Trophoblast cell (in vitro differentiated cells and primary cell): ENCODE data around the gene CDHR1.

Source experiments
- DNase-seq, 2 donors: peaks; one replicate each; pipeline ENCODE4 v3.0.0-alpha.2; 2016
- H2AFZ ChIP-seq: 2 replicates; pipeline ENCODE4 v1.6.1; 2013; ENCODE audit warnings: low read length, moderate library complexity, mild to moderate bottlenecking; ENCODE audit not compliant: insufficient read depth, poor library complexity
- H2AK5ac ChIP-seq: 2 replicates; pipeline ENCODE4 v1.6.1; 2013; ENCODE audit warnings: mild to moderate bottlenecking, low read length
- H2BK120ac ChIP-seq: 2 replicates; pipeline ENCODE4 v1.6.1; 2013; ENCODE audit warnings: low read length, mild to moderate bottlenecking, moderate library complexity; ENCODE audit not compliant: insufficient read depth, poor library complexity
- H2BK12ac ChIP-seq: 2 replicates; pipeline ENCODE4 v1.6.1; 2013; ENCODE audit warnings: mild to moderate bottlenecking, low read length, moderate library complexity
- H2BK5ac ChIP-seq: 2 replicates; pipeline ENCODE4 v1.6.1; 2013; ENCODE audit warnings: low read length, low read depth, moderate library complexity, mild to moderate bottlenecking; ENCODE audit not compliant: poor library complexity
- H3K14ac ChIP-seq: 2 replicates; pipeline ENCODE4 v1.6.1; 2013; ENCODE audit warnings: mild to moderate bottlenecking, low read length
- H3K18ac ChIP-seq: 2 replicates; pipeline ENCODE4 v1.6.1; 2013; ENCODE audit warnings: mild to moderate bottlenecking, low read length
- H3K23ac ChIP-seq: 2 replicates; pipeline ENCODE4 v1.6.1; 2013; ENCODE audit warnings: low read length
- H3K27ac ChIP-seq: 2 replicates; pipeline ENCODE4 v1.5.1; 2013; ENCODE audit warnings: low read depth, mild to moderate bottlenecking, inconsistent platforms, low read length, moderate library complexity
- H3K27me3 ChIP-seq: 2 replicates; pipeline ENCODE4 v1.6.1; 2013; ENCODE audit warnings: inconsistent platforms, mild to moderate bottlenecking, low read length, moderate library complexity; ENCODE audit not compliant: insufficient read depth
- H3K36me3 ChIP-seq, 2 experiments: 1 replicate in 1 of 2; 2 replicates in 1 of 2; pipeline ENCODE4 v1.6.1; 2013; ENCODE audit warnings: low read length in 2 of 2, mild to moderate bottlenecking in 2 of 2, moderate library complexity in 1 of 2; ENCODE audit not compliant: insufficient read depth in 2 of 2, control insufficient read depth in 1 of 2
- H3K4ac ChIP-seq: 2 replicates; pipeline ENCODE4 v1.6.1; 2013; ENCODE audit warnings: low read depth, mild to moderate bottlenecking, low read length, moderate library complexity
- H3K4me1 ChIP-seq, 2 experiments: 1 replicate in 1 of 2; 2 replicates in 1 of 2; pipeline ENCODE4 v1.6.1; 2013; ENCODE audit warnings: low read length in 2 of 2, mild to moderate bottlenecking in 2 of 2, moderate library complexity in 1 of 2; ENCODE audit not compliant: insufficient read depth in 2 of 2, control insufficient read depth in 1 of 2
- H3K4me2 ChIP-seq: 2 replicates; pipeline ENCODE4 v1.6.1; 2013; ENCODE audit warnings: inconsistent platforms, mild to moderate bottlenecking, low read length, moderate library complexity
- H3K4me3 ChIP-seq: 2 replicates; pipeline ENCODE4 v1.5.1; 2013; ENCODE audit warnings: mild to moderate bottlenecking, low read depth, low read length, inconsistent platforms
- H3K79me1 ChIP-seq: one replicate; pipeline ENCODE4 v1.6.1; 2013; ENCODE audit warnings: low read length
- H3K79me2 ChIP-seq: 2 replicates; pipeline ENCODE4 v1.6.1; 2013; ENCODE audit warnings: low read length, mild to moderate bottlenecking; ENCODE audit not compliant: control insufficient read depth, insufficient read depth, poor library complexity
- H3K9ac ChIP-seq: 2 replicates; pipeline ENCODE4 v1.6.1; 2013; ENCODE audit warnings: mild to moderate bottlenecking, low read length
- H3K9me3 ChIP-seq: 2 replicates; pipeline ENCODE4 v1.6.1; 2013; ENCODE audit warnings: low read depth, mild to moderate bottlenecking, control low read depth, inconsistent platforms, low read length; ENCODE audit not compliant: insufficient read depth
- H4K12ac ChIP-seq: 2 replicates; pipeline ENCODE4 v1.6.1; 2013; ENCODE audit warnings: low read depth, mild to moderate bottlenecking, low read length, moderate library complexity
- H4K8ac ChIP-seq: 2 replicates; pipeline ENCODE4 v1.6.1; 2013; ENCODE audit warnings: low read depth, mild to moderate bottlenecking, low read length, moderate library complexity
- H4K91ac ChIP-seq: one replicate; pipeline ENCODE4 v1.6.1; 2013; ENCODE audit warnings: low read depth, mild to moderate bottlenecking, low read length, moderate library complexity
- WGBS: extraction: QIAGEN DNeasy Blood & Tissue Kit; methylation state at CpG from one replicate; pipeline ENCODE4 v1.1.7; 2013; ENCODE audit warnings: missing lambda C conversion rate; ENCODE audit not compliant: insufficient read length, insufficient coverage; ENCODE audit errors: extremely low coverage; 5-methylcytosine and 5-hydroxymethylcytosine counted together

CDHR1 gene

GRCh38 chr10:84226616-84227015 is 32.3 kb downstream of the CDHR1 start:
- no peak overlapping the region for H3K14ac ChIP-seq
- H4K91ac ChIP-seq, result no peak overlapping the region
- H3K9ac ChIP-seq, result no peak overlapping the region
- H2AK5ac ChIP-seq, result no peak overlapping the region
- H3K79me1 ChIP-seq, result no peaks in the 10 kb centered on the region
- no peak overlapping the region for H3K27ac ChIP-seq
- no peak for DNase-seq
- H4K12ac ChIP-seq, result no peak overlapping the region
- no peak overlapping the region for H2BK120ac ChIP-seq
- H4K8ac ChIP-seq, result no peak overlapping the region
- H3K18ac ChIP-seq, result no peak overlapping the region
- no peak overlapping the region for H3K4me2 ChIP-seq
- no peak overlapping the region for H3K4me3 ChIP-seq
- H3K27me3 ChIP-seq, result no peaks in the 10 kb centered on the region
- H3K4ac ChIP-seq, result no peak overlapping the region
- H2BK12ac ChIP-seq, result no peak overlapping the region
- no peak overlapping the region for H2AFZ ChIP-seq
- H2BK5ac ChIP-seq, result no peak overlapping the region
- H3K4me1 ChIP-seq, result no peaks in the 10 kb centered on the region
- no peaks in the 10 kb centered on the region for H3K9me3 ChIP-seq
- H3K79me2 ChIP-seq, result no peaks in the 10 kb centered on the region
- no peak overlapping the region for H3K23ac ChIP-seq
- H3K36me3 ChIP-seq, result no peaks in the 10 kb centered on the region
- no CpG with 5 or more reads among the region's 3 CpGs for WGBS

GRCh38 chr10:84227810-84228209 is 33.5 kb downstream of the CDHR1 start:
- no peak overlapping the region for H2BK5ac ChIP-seq
- no peaks in the 10 kb centered on the region for H3K4me1 ChIP-seq
- no peak overlapping the region for H2AFZ ChIP-seq
- no peak overlapping the region for H3K4me3 ChIP-seq
- H4K12ac ChIP-seq, result no peak overlapping the region
- H3K79me2 ChIP-seq, result no peaks in the 10 kb centered on the region
- no peaks in the 10 kb centered on the region for H3K79me1 ChIP-seq
- no peak overlapping the region for H3K4ac ChIP-seq
- no peak overlapping the region for H3K14ac ChIP-seq
- H3K18ac ChIP-seq, result no peak overlapping the region
- no peak overlapping the region for H2AK5ac ChIP-seq
- H2BK12ac ChIP-seq, result no peak overlapping the region
- no peak overlapping the region for H3K27ac ChIP-seq
- H4K8ac ChIP-seq, result no peak overlapping the region
- H3K9ac ChIP-seq, result no peak overlapping the region
- peaks cover 3% of the 10 kb centered on the region for H3K9me3 ChIP-seq
- no peak overlapping the region for H3K23ac ChIP-seq
- no peak for DNase-seq
- H2BK120ac ChIP-seq, result no peak overlapping the region
- H3K4me2 ChIP-seq, result no peak overlapping the region
- no CpG with 5 or more reads among the region's 4 CpGs for WGBS
- H3K36me3 ChIP-seq, result no peaks in the 10 kb centered on the region
- no peak overlapping the region for H4K91ac ChIP-seq
- H3K27me3 ChIP-seq, result no peaks in the 10 kb centered on the region

- no peaks in the 10 kb centered on the region for H3K79me2 ChIP-seq
- no peak overlapping the region for H3K4me2 ChIP-seq
- no peak for DNase-seq
- no peak overlapping the region for H3K9ac ChIP-seq
- H3K27ac ChIP-seq, result no peak overlapping the region
- no peak overlapping the region for H3K4ac ChIP-seq
- no peak overlapping the region for H2BK12ac ChIP-seq
- H3K14ac ChIP-seq, result no peak overlapping the region
- WGBS, result no CpG with 5 or more reads among the region's 1 CpG
- H3K4me1 ChIP-seq, result no peaks in the 10 kb centered on the region
- H4K91ac ChIP-seq, result no peak overlapping the region
- H2BK5ac ChIP-seq, result no peak overlapping the region
- no peaks in the 10 kb centered on the region for H3K36me3 ChIP-seq
- peaks cover 3% of the 10 kb centered on the region for H3K9me3 ChIP-seq
- no peak overlapping the region for H3K23ac ChIP-seq
- no peak overlapping the region for H2AK5ac ChIP-seq
- no peak overlapping the region for H4K12ac ChIP-seq
- no peak overlapping the region for H3K18ac ChIP-seq
- no peak overlapping the region for H3K4me3 ChIP-seq
- H3K27me3 ChIP-seq, result no peaks in the 10 kb centered on the region
- H2BK120ac ChIP-seq, result no peak overlapping the region
- no peaks in the 10 kb centered on the region for H3K79me1 ChIP-seq
- H4K8ac ChIP-seq, result no peak overlapping the region
- H2AFZ ChIP-seq, result no peak overlapping the region
Measured at GRCh38 chr10:84230359-84230758, 36.0 kb downstream of the CDHR1 start.

GRCh38 chr10:84232376-84232775 is 38.0 kb downstream of the CDHR1 start:
- no CpG with 5 or more reads among the region's 10 CpGs for WGBS
- H2AFZ ChIP-seq, result no peak overlapping the region
- H3K14ac ChIP-seq, result no peak overlapping the region
- no peaks in the 10 kb centered on the region for H3K27me3 ChIP-seq
- H4K8ac ChIP-seq, result no peak overlapping the region
- no peak overlapping the region for H3K4ac ChIP-seq
- H2BK5ac ChIP-seq, result no peak overlapping the region
- H3K18ac ChIP-seq, result no peak overlapping the region
- H2AK5ac ChIP-seq, result no peak overlapping the region
- no peaks in the 10 kb centered on the region for H3K79me1 ChIP-seq
- DNase-seq, result no peak
- H3K4me2 ChIP-seq, result no peak overlapping the region
- H3K9ac ChIP-seq, result no peak overlapping the region
- H2BK120ac ChIP-seq, result no peak overlapping the region
- H3K27ac ChIP-seq, result no peak overlapping the region
- H3K4me3 ChIP-seq, result no peak overlapping the region
- H3K79me2 ChIP-seq, result no peaks in the 10 kb centered on the region
- no peak overlapping the region for H3K23ac ChIP-seq
- no peak overlapping the region for H4K91ac ChIP-seq
- H3K4me1 ChIP-seq, result no peaks in the 10 kb centered on the region
- peaks cover 3% of the 10 kb centered on the region for H3K9me3 ChIP-seq
- no peak overlapping the region for H4K12ac ChIP-seq
- H3K36me3 ChIP-seq, result no peaks in the 10 kb centered on the region
- H2BK12ac ChIP-seq, result no peak overlapping the region
